Measurements from ENCODE around the gene AGAP3. TPM values are rescaled to one million over a fixed set of nuclear protein-coding genes. Genes with fewer than 3 reads are reported as not detected.

AGAP3 gene
- total RNA-seq, 4 donors from 2014 or later, result 54.9 to 74.4 (median 63.8) TPM

DNA sequence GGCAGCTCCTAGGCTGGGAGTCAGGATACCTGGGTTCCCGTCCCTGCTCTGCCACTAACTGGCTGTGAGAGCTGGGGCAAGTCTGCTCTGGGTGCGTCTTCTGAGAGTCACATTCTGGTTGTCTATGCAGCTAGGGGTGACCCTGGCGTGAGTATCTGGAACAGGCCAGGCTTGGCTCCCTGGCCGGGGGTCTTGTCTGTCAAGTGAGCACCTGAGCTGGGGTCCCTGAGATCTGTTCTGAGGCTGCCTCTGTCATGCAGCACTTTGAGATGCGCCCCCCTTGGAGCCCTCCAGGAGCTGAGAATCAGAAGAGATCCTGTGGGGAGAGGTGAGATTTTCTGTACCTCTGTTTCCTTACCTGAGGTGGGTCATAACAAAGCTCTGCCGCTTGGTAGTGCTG lies 7.5 kb downstream of the AGAP3 start:
- Histone ChIP-seq H3K9me3 (no peaks in the 10 kb centered on the region), H3K27me3 (no peaks in the 10 kb centered on the region), H3K27ac (no peak overlapping the region), H3K36me3 (no peaks in the 10 kb centered on the region), H3K4me3 (no peak overlapping the region), H3K4me1 (peaks cover 9 to 33% (median 23%) of the 10 kb centered on the region in 4 donors)
- in situ Hi-C loops (cut with MboI; ENCODE audit: low pct_ligation_motif_present in 1 of 4, low pct_unique_long_range_greater_than_20kb in 1 of 4, low sequenced_read_pairs in 3 of 4) (no loop called here), intact Hi-C loops (cut with DNase I; ENCODE audit: low total_unique reads) (loop anchor here (5.0 kb wide), 1 partner anchor 481 kb away; no protein-coding TSS in a partner anchor)
- 94% methylated on average over 6 of the region's 6 CpGs; no CpG with 5 or more reads in 1 of the 2 donors for WGBS, 2 donors (ENCODE audit: low coverage in 1 of 2)
- DNase-seq, result no peak
- TF ChIP-seq POLR2AphosphoS5 (IDR thresholded peaks at IDR 0.05), result no peak
- TF ChIP-seq, protein P1, sequence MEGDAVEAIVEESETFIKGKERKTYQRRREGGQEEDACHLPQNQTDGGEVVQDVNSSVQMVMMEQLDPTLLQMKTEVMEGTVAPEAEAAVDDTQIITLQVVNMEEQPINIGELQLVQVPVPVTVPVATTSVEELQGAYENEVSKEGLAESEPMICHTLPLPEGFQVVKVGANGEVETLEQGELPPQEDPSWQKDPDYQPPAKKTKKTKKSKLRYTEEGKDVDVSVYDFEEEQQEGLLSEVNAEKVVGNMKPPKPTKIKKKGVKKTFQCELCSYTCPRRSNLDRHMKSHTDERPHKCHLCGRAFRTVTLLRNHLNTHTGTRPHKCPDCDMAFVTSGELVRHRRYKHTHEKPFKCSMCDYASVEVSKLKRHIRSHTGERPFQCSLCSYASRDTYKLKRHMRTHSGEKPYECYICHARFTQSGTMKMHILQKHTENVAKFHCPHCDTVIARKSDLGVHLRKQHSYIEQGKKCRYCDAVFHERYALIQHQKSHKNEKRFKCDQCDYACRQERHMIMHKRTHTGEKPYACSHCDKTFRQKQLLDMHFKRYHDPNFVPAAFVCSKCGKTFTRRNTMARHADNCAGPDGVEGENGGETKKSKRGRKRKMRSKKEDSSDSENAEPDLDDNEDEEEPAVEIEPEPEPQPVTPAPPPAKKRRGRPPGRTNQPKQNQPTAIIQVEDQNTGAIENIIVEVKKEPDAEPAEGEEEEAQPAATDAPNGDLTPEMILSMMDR (IDR thresholded peaks at IDR 0.05), result no peak
- no peak for TF ChIP-seq POLR2A (IDR thresholded peaks at IDR 0.05)
- TF ChIP-seq EP300 (IDR thresholded peaks at IDR 0.05; ENCODE audit: low read depth), result no peak

- H3K27ac ChIP-seq, result no peak overlapping the region
- TF ChIP-seq, protein P1 (IDR thresholded peaks at IDR 0.05), result no peak
- TF ChIP-seq POLR2AphosphoS5 (IDR thresholded peaks at IDR 0.05), result no peak
- no peak for TF ChIP-seq POLR2A (IDR thresholded peaks at IDR 0.05)
- no peak for TF ChIP-seq EP300 (IDR thresholded peaks at IDR 0.05; ENCODE audit: low read depth)
- H3K4me1 ChIP-seq, result peaks cover 5 to 27% (median 14%) of the 10 kb centered on the region in 4 donors
- WGBS, 2 donors (ENCODE audit: low coverage in 1 of 2), result 86 to 90% methylated on average over 5 of the region's 5 CpGs
- intact Hi-C loops (cut with DNase I; ENCODE audit: low total_unique reads), result loop anchor here (5.0 kb wide), 1 partner anchor 482 kb away; no protein-coding TSS in a partner anchor
- H3K36me3 ChIP-seq, result no peaks in the 10 kb centered on the region
- no peaks in the 10 kb centered on the region for H3K27me3 ChIP-seq
- in situ Hi-C loops (cut with MboI; ENCODE audit: low pct_ligation_motif_present in 1 of 4, low pct_unique_long_range_greater_than_20kb in 1 of 4, low sequenced_read_pairs in 3 of 4), result no loop called here
- H3K4me3 ChIP-seq, result no peak overlapping the region
- no peak for DNase-seq
- H3K9me3 ChIP-seq, result no peaks in the 10 kb centered on the region
Observed at GRCh38 chr7:151094675-151095074, 8.4 kb downstream of the AGAP3 start.

GRCh38 chr7:151095123-151095797 lies 9.0 kb downstream of the AGAP3 start:
- H3K27me3 ChIP-seq, result no peaks in the 10 kb centered on the region
- intact Hi-C loops (cut with DNase I; ENCODE audit: low total_unique reads), result no loop called here
- WGBS, 2 donors (ENCODE audit: low coverage in 1 of 2), result 77 to 83% methylated on average over 6 to 10 of the region's 10 CpGs
- H3K9me3 ChIP-seq, result no peaks in the 10 kb centered on the region
- no peak for TF ChIP-seq POLR2A (IDR thresholded peaks at IDR 0.05)
- TF ChIP-seq EP300 (IDR thresholded peaks at IDR 0.05; ENCODE audit: low read depth), result no peak
- TF ChIP-seq, protein P1 (IDR thresholded peaks at IDR 0.05), result no peak
- TF ChIP-seq POLR2AphosphoS5 (IDR thresholded peaks at IDR 0.05), result no peak
- no peaks in the 10 kb centered on the region for H3K36me3 ChIP-seq
- H3K4me1 ChIP-seq, result peaks cover 0 to 22% (median 8%) of the 10 kb centered on the region in 4 donors
- in situ Hi-C loops (cut with MboI; ENCODE audit: low pct_ligation_motif_present in 1 of 4, low pct_unique_long_range_greater_than_20kb in 1 of 4, low sequenced_read_pairs in 3 of 4), result no loop called here
- DNase-seq, result no peak
- no peak overlapping the region for H3K27ac ChIP-seq
- no peak overlapping the region for H3K4me3 ChIP-seq

DNA sequence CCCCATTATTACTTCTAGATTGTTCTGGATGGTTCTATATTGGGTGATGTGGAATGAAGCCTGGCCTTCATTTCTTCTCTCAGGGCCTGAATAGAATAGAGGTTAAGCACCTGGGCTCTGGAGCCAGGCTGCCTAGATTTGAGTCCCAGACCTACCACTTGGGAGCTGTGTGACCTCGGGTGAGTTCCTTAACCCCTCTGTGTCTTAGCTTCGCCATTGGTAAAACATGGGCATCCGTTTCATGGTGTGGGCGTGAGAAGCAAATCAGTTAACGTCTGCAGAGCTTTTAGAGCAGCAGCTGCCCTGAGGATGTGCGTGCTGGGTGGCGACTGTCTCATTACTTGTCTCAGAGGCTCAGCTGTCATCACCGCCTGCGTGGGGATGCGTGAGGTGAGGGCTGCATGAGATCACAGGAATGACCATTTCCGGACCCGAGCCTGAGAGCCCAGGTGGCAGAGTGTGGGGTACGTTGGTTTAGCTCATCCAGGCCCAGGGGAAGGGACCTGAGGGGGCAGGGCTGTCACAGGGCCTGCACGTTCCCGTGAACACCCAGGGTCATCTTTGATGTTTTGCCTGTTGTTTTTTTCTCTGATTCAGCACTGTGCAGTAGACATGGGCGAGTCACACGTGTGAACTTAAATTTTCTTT lies 9.7 kb downstream of the AGAP3 start:
- Histone ChIP-seq H3K36me3 (no peaks in the 10 kb centered on the region), H3K4me3 (no peak overlapping the region), H3K27ac (no peak overlapping the region), H3K9me3 (no peaks in the 10 kb centered on the region), H3K4me1 (peaks cover 0 to 16% (median 6%) of the 10 kb centered on the region in 4 donors), H3K27me3 (no peaks in the 10 kb centered on the region)
- TF ChIP-seq POLR2AphosphoS5 (IDR thresholded peaks at IDR 0.05) (no peak), EP300 (IDR thresholded peaks at IDR 0.05; ENCODE audit: low read depth) (no peak)
- TF ChIP-seq, protein P1 (IDR thresholded peaks at IDR 0.05), result no peak
- in situ Hi-C loops (cut with MboI; ENCODE audit: low pct_ligation_motif_present in 1 of 4, low pct_unique_long_range_greater_than_20kb in 1 of 4, low sequenced_read_pairs in 3 of 4) (no loop called here), intact Hi-C loops (cut with DNase I; ENCODE audit: low total_unique reads) (no loop called here)
- no peak for DNase-seq
- 84% methylated on average over 17 of the region's 17 CpGs; no CpG with 5 or more reads in 1 of the 2 donors for WGBS, 2 donors (ENCODE audit: low coverage in 1 of 2)
